Dedifferentiated amniotic fluid mesenchymal stem cell (primary cell): ENCODE measurements around the gene TGFBRAP1.
"Not testable (repeated sequence)": the region's sequence is repeated elsewhere in the genome, so short reads cannot be mapped to it uniquely, and the experiment has no call there.

Experiments
- DNase-seq: peaks from one replicate; pipeline ENCODE4 v3.0.0-alpha.2; 2016; ENCODE audit errors: extremely low spot score

TGFBRAP1 gene

DNA sequence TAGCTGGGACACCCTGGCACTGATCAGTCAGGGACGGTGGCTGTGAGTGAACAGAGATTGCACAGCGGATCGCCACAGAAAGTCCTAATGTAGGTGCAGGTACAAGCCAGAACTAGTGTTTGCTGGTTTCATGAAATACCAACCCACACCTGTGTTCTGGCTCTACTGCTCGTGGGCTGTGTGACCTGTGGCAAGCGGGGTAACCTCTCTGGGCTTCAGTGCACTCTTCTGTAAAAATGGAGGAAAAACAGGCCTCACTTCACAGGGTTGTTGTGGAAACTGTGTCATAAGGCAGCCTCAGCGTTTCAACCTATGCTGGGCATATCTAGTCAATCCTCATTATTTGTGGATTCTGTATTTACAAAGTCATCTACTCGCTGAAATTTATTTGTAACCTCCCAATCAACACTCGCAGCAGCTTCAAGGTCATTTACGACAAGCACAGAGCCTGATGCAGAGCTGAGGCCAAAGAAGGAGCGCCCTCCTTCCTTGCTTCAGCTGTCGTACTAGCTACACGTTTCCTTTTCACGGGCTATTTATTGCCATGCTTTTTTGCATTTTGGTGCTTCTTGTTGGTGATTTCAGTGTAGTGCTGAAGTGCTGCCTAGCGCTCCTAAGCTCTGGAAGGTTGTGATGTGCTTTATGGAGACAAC is 58.0 kb downstream of the TGFBRAP1 start:
- no peak for DNase-seq

DNA sequence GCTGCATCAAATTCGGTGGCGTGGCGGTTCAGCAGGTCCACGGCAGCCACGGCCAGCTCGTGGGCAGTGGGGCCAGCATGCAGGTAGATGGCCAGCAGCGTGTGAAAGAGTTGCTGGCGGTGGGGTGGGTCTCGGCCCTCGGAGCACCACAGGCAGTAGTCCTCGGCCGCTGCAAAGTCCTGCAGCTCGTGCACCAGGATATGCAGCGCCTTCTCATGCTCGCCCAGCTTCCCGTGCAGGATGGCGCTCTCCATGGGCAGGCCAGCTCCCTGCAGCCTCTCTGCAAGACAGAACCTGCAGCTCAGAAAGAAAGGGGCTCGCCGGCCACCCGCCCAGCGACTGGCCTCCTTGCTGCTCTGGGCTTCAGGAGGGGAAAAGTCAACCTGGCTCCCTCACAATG is 60.1 kb downstream of the TGFBRAP1 start:
- DNase-seq, result no peak

DNA sequence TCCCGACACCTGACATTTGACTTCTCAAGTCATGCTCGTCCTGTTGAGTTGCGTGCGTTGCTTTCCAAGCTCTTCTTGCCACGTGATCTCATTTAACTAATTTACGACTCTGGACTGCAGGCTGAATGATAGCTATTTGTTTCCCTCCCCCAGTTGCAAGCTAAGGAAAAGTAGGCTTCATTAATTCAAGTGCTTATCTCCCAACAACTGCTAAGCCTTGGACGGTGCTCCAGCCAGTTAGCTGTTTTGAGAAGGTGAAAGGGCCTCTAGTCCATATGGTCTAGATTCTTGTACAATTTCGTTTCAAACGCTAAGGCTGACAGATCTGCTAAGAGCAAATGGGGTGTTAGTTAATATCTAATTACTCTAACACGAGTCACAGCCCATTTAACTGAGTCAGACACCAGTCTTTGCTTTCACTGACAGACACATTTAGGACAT is 66.9 kb downstream of the TGFBRAP1 start:
- DNase-seq, result no peak

DNA sequence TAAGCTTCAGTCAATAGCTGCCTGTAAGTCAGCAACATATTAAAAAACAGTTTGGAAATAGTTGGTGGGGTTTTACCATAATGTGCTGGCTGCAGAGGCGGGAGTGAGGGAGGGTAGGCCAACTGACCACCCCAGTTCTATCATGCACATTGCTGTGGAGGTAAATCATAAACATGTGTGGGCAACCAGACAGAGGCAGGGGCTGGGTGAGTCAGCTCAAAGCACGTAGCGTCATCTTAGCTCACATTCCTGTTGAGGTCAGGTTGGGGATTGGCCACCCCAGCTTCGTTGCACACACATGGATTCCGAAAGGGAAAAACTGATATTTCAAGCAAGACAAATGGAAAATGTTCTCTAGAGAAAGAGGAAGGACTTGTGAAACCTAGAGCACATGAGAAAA is 68.5 kb downstream of the TGFBRAP1 start:
- peak; percentile 94 for DNase-seq

DNA sequence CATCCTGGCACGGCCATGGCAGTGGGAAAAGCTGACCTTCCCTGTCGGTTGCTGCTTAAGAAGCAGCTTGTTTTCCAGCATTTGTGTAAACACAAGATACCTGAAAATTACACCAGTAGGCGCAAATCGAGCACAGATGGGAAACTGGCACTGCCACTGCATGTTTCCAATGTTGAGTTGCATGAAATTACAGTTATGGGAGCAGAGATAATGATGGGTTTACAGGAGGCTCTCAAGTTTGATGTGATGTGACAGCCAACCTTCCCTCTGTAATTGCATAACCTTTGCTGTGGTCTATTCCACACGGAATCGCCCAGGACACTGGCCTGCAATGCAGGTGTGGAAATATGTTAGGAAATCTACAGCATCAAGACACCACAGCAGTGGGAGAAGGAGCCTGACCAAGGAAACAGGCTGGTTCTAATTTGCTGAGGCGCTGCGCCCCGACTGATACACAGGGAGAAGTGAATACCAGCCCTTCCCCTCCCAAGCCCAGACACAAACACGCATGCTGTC is 70.6 kb downstream of the TGFBRAP1 start:
- DNase-seq, result no peak

DNA sequence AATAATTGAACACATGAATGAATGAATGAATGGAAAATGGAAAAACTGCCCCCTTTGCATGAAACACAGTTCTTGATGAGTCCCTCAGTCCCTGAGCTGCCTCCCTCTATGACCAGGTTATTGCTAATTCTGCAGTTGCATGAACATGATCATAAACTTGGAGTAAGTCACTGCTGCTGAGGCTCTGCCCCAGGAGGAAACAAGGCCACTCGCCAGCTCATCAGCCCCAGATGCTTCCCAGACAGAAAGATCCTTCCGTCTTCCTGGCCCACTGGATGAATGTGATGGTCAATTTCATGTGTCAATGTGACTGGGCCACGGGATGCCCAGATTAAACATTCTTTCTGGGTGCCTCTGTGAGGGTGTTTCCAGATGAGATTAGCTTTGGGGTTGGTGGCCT is 71.6 kb downstream of the TGFBRAP1 start:
- no peak for DNase-seq

DNA sequence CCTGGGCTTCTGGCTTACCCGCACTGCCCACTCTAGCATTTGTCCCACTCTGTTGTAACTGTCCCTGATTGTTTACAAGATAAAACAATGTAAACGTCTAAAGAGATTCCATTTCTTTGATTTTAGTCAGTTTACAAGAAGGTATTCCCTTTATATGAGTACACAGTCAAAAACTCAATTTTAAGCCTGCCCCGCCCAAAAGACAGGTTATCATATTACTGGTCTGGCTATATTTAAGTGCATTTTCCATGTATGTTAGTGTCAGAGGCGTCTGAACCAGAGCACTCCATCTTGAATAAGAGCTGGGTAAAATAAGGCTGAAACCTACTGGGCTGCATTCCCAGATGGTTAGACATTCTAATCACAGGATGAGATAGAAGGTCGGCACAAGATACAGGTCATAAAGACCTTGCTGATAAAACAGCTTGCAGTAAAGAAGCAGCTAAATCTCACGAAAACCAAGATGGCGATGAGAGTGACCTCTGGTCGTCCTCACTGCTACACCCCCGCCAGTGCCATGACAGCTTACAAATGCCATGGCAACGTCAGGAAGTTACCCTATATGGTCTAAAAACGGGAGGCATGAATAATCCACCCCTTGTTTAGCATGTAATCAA is 73.0 kb downstream of the TGFBRAP1 start:
- no peak for DNase-seq

DNA sequence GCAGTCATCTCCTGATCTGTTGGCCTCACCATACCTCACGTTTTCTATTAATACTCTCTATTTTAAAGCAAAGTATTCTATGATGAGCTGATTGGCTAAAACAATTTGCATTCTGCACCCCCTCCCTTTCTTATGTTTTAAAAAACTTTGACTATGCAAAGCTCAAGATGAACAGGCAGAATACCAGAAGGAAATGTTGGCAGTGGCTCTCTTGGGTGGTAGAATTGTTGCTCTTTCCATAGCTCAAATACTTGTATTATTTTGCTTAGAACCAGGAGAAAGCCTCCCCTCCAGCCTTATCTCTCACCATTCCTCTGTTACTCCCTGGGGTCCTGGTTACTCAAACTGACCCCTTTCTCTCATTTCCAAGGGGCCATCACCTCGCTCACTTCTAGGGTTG is 73.6 kb downstream of the TGFBRAP1 start:
- no peak for DNase-seq

DNA sequence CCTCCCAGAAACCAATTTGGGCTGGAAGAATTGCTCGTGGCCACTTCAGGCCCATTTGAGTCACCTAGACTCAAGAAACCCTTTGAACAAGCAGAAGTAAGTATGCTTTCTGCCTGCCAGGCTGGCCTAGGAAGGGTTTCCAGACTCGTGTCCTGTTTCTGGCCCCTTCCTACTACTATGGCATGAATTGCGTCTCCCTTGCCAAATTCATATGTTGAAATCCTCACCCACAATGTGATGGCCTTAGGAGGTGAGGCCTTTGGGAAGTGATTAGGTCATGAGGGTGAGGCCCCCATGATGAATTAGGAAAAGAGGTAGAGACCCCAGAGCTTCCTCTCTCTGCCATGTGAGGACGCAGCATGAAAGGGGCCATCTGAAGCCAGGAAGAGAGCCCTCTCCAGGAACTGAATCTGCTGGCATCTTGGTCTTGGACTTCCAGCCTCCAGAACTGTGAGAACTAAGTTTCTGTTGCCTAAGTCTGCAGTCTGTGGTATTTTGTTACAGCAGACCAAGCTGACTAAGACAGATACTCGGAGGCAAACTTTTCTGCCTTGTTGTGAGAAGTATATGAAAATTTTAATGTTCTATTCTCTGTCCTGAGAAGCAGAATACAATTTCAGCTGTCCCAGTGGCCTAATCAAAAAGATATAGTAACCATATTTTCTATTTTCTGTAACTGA is 74.9 kb downstream of the TGFBRAP1 start:
- DNase-seq, result no peak

DNA sequence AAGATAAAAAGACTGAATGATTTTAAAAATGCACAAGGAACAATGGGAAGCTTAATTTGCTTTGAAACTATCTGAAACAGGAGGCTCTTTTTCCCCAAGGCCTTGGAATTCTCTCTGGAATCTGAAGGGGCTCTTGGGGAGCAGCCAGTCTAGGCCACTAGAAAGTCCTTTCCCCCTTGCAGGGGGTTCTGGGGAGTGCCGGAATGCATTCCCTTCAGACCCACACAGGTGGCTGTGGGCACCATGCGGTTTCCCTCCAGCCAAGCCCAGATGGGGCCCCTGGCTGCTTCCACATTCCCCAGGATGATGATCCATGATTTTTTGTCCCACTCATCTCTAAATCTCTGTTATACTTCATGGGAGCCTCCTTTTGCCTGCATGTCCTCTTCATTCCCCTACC is 77.3 kb downstream of the TGFBRAP1 start:
- DNase-seq, result no peak

DNA sequence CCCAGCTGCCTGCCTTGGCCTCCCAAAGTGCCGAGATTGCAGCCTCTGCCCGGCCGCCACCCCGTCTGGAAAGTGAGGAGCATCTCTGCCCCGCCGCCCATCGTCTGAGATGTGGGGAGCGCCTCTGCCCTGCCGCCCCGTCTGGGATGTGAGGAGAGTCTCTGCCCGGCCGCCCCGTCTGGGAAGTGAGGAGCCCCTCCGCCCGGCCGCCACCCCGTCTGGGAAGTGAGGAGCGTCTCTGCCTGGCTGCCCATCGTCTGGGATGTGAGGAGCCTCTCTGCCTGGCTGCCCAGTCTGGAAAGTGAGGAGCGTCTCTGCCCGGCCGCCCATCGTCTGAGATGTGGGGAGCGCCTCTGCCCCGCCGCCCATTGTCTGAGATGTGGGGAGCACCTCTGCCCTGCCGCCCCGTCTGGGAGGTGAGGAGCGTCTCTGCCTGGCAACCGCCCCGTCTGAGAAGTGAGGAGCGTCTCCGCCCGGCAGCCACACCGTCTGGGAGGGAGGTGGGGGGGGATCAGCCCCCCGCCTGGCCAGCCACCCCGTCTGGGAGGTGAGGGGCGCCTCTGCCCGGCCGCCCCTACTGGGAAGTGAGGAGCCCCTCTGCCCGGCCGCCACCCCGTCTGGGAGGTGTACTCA is 78.4 kb downstream of the TGFBRAP1 start:
- DNase-seq, result not testable (repeated sequence)

DNA sequence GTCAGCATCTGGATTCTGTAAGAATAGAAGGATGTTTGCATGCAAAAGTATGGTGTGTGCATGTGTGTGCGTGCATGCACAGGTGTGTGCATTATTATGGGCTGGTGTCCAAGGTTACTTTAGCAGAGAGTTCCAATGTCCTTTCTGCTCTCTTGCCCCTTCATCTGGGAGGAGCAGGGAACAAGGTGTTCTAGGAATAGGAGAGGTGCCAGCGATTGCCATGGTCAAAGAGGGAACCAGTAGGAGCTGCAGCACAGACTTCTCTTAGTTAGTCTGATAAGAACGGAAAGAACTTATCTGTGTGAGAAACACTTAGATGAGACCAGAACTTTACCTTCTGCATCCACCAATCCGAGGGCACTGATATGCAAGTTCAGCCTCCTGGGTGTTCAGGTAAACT is 79.6 kb downstream of the TGFBRAP1 start:
- no peak for DNase-seq

DNA sequence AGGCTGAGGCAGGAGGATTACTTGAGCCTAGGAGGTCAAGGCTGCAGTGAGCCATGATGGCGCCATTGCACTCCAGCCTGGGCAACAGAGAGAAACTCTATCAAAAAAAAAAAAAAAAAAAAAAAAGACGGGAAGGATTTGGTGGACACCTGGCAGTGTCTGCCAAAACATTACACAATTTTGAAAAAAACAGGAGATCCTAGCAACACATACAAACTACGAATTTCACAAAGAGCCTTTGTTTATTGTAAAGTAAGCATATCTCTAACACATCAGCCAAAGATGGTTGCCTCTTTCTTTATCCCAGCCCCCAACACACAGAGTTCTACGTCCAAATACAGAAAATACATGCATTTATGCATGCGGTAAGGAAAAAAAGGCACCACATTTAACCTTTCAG is 80.4 kb downstream of the TGFBRAP1 start:
- no peak for DNase-seq

DNA sequence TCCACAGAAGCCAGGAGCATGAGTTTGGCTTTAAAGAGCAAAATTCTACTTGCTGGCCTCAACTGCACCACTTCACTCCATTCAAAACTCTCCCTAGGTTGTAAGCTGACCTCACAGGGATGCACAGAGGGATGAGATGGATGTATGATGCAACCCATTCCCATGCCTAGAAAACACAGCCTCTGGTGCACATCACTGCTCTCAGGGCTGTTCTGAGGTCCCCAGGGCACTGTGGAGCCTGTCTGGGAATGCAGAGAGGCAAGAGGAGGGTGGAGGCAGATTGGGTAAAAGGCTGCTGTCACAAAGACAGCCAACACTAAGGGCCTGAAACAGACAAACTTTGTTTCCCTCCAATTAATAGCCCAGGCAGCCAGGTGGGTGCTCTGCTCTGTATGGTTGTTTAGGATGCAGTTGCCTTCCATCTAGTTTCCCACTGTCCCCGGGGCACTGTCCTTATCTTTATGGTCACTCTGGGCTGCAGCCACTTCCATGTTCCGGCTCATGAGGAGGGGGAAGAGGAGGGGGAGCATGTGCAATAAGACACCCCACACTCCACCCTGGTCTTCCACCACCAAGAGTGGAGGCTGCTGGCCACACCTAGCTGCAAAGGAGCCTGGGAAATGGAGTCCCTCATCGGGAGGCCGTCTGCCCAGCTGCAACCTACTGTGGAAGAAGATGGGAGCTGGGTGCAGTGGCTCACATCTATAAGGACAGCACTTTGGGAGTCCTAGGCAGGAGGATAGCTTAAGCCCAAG is 81.0 kb downstream of the TGFBRAP1 start:
- no peak for DNase-seq

DNA sequence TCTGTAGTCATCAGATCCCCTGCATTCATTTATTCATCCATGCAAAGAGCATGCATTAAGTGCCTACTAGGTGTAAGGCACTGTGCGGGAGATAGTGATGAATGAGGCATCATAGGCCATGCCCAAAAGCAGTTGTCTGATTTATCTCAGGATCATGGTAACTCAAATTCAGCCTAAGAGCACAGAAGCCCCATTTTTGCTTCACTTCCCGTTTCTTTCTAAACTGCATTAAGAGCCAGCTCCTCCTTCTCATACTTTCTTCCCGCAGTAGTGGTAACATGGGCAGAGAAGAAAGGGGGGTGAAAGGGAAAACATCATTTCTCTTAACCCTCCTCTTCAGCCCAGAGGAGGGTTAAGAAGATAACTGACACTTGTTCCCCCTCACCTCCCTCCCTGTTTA is 85.1 kb downstream of the TGFBRAP1 start:
- no peak for DNase-seq

DNA sequence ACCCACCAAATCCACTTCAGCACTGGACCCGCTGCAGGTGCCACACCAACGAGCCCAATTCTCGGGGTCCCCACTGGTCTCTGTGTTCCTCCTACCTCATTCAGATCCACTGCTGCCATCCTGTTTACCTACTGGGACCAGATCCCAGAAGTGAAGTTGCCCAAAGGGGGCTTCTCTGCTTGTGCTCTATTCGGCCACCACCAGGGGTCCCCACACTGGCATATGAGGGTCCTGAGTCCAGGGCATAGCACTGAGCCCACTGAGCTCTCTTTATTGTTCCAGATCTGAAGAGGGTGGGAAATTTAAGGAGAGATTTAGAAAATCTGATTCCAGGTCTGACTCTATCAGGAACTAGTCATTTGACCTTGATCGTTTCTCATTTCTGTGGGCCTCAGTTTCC is 85.6 kb downstream of the TGFBRAP1 start:
- DNase-seq, result no peak

DNA sequence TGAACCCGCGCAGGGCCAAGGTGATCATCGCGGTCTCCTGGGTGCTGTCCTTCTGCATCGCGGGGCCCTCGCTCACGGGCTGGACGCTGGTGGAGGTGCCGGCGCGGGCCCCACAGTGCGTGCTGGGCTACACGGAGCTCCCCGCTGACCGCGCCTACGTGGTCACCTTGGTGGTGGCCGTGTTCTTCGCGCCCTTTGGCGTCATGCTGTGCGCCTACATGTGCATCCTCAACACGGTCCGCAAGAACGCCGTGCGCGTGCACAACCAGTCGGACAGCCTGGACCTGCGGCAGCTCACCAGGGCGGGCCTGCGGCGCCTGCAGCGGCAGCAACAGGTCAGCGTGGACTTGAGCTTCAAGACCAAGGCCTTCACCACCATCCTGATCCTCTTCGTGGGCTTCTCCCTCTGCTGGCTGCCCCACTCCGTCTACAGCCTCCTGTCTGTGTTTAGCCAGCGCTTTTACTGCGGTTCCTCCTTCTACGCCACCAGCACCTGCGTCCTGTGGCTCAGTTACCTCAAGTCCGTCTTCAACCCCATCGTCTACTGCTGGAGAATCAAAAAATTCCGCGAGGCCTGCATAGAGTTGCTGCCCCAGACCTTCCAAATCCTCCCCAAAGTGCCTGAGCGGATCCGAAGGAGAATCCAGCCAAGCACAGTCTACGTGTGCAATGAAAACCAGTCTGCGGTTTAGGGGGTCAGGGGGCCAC is 87.1 kb downstream of the TGFBRAP1 start:
- DNase-seq, result no peak

DNA sequence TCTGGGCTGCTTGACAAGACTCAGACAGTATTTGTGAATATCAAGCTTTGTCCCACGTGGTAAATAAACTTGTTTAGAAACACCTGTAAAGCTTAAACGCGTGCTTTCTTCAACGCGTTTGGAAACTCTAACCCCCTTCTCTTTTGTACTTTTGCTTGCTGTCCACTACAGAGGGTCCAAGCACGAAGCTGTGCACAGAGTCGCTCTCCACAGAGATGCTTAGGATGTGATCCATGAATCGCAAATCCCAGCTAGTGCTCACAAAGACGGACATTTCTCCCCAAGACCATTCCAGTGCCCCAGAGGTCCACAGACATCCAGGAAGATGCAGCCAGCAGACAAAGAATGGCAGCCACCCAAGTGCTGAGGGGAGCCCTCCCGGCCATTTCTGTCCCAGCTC is 88.1 kb downstream of the TGFBRAP1 start, which contains the start of gene GPR45:
TSS of gene GPR45 (plus strand) at position 301 of the 400 bp plus-strand sequence. CDS start 116 bp downstream, outside the sequence.
- DNase-seq, result no peak

DNA sequence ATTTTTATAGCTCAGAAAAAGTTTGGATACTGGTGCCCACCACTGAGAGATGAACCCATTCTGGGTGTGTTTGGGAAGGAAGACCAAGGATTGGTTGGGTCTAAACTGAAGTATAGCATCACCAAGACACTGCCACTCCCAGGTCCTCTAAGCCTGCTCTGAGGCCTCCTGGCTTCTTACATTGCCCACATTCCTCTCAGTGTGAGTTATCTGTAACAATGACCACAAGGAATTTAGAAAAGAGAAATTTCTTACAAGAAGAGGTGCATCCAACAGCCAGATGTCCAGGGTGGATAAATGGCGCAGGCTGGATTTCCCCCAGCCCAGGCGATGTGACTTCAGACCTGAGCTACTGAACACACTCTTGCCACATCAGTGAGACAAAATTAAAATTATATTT is 89.6 kb downstream of the TGFBRAP1 start:
- DNase-seq, result peak; percentile 87

DNA sequence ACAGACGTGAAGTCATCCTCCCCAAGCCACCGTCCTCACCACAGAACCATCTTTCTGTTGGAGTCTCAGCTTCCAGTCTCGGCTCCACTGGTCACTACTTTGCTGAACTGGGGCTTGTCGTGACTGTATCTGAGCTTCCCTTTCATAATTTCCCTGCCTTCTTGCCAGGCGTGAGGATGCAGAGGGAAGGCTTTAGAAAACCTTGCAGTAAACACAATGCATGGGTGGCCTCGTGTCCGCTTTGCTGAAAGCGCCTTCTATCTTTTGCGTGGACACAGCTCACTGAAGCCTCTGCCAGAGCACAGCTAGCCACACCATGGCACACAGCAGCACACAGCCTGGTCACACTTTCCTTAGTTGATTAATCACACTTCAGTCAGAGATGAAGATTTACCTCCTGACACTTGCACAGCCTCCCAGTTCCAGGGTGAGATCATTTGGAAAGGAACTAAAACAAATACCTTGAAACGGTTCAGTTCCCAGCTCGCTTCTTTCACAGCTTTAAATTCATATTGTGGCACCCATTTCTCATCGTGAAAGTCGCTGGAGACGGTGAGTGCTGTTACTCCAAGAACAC is 90.8 kb downstream of the TGFBRAP1 start:
- no peak for DNase-seq
